Stomach (tissue), 9 donors: ENCODE results near the gene CCDC195. TPM values are rescaled to one million over a fixed set of nuclear protein-coding genes. Genes with fewer than 3 reads are reported as not detected.

Source experiments
- DNase-seq, 2 donors: peaks; one replicate each; pipeline versions ENCODE4 v3.0.0 to v3.0.0-alpha.2; 2013 to 2019
- H3K27ac ChIP-seq, 5 donors: fragments of 200-600 bp in 4 of 5; sonication (generic) in 4 of 5; one replicate each; pipeline ENCODE4 v1.5.1; 2013 to 2019; ENCODE audit warnings: mild to moderate bottlenecking in 1 of 5, moderate library complexity in 1 of 5
- H3K27me3 ChIP-seq, 3 donors: fragments of 200-600 bp; sonication (generic); one replicate each; pipeline ENCODE4 v1.5.1; 2017 to 2019; ENCODE audit warnings: mixed run types in 1 of 3
- H3K36me3 ChIP-seq, 4 donors: fragments of 200-600 bp; sonication (generic); 1 replicate in 3 of 4; 2 replicates in 1 of 4; pipeline ENCODE4 v1.5.1; 2016 to 2019
- H3K4me1 ChIP-seq, 4 donors: fragments of 200-600 bp; sonication (generic); one replicate each; pipeline ENCODE4 v1.5.1; 2016 to 2019
- H3K4me3 ChIP-seq, 4 donors: fragments of 200-600 bp; sonication (generic) in 3 of 4; one replicate each; pipeline ENCODE4 v1.5.1; 2016 to 2019; ENCODE audit warnings: mild to moderate bottlenecking in 1 of 4
- H3K9me3 ChIP-seq, 4 donors: fragments of 200-600 bp; sonication (generic); one replicate each; pipeline ENCODE4 v1.5.1; 2016 to 2019
- EP300 ChIP-seq: sonication (generic); formaldehyde crosslinking; IDR thresholded peaks from one replicate; pipeline ENCODE4 v1.6.1; 2017; ENCODE audit warnings: antibody characterized with exemption
- POLR2A ChIP-seq, 4 donors: fragments of 450-650 bp; IDR thresholded peaks; one replicate each; pipeline ENCODE4 v1.6.1; 2016; ENCODE audit warnings: antibody characterized with exemption in 4 of 4, control low read depth in 2 of 4, mild to moderate bottlenecking in 1 of 4, moderate library complexity in 1 of 4
- POLR2AphosphoS5 ChIP-seq, 3 donors: sonication (generic); formaldehyde crosslinking; IDR thresholded peaks; one replicate each; pipeline ENCODE4 v1.6.1; 2016; ENCODE audit warnings: antibody characterized with exemption in 3 of 3
- WGBS, 5 donors: extraction: QIAGEN DNeasy Blood & Tissue Kit in 3 of 5; methylation state at CpG; one replicate each; pipeline versions ENCODE4 v1.1.5 to v1.1.7; 2013 to 2018; 5-methylcytosine and 5-hydroxymethylcytosine counted together
- intact Hi-C: fragments of 100-400 bp; cut with DNase I; formaldehyde crosslinking; loops from one replicate; pipeline ENCODE4 v1.15.1; 2023; ENCODE audit warnings: low total_unique reads
- polyA plus RNA-seq, 3 donors: library from polyadenylated mRNA; stranded (reverse); fragments of 200-250 nt; gene quantifications; one replicate each; pipeline ENCODE4 v1.2.3, GENCODE V29; 2013
- total RNA-seq, 5 donors: library from RNA; depleted of rRNA; stranded (reverse); fragments of >200 nt; gene quantifications; one replicate each; pipeline versions ENCODE4 v1.1.0 to v1.2.3, GENCODE V29; 2014 to 2016
- TF ChIP-seq, protein P1 (sequence below), 7 experiments: fragments of 450-650 bp in 4 of 7; fragments of 200-600 bp in 3 of 7; sonication (generic) in 3 of 7; IDR thresholded peaks; one replicate each; pipeline ENCODE4 v1.5.1; 2016 to 2019; ENCODE audit warnings: antibody characterized with exemption in 7 of 7, control low read depth in 2 of 7, mild to moderate bottlenecking in 1 of 7
- donor health status: healthy with polysubstance abuse.
- donor health status: Bipolar disorder and iron deficiency.
- donor health status: healthy.

The CCDC195 gene
- total and polyA plus RNA-seq, 8 donors: not detected

DNA sequence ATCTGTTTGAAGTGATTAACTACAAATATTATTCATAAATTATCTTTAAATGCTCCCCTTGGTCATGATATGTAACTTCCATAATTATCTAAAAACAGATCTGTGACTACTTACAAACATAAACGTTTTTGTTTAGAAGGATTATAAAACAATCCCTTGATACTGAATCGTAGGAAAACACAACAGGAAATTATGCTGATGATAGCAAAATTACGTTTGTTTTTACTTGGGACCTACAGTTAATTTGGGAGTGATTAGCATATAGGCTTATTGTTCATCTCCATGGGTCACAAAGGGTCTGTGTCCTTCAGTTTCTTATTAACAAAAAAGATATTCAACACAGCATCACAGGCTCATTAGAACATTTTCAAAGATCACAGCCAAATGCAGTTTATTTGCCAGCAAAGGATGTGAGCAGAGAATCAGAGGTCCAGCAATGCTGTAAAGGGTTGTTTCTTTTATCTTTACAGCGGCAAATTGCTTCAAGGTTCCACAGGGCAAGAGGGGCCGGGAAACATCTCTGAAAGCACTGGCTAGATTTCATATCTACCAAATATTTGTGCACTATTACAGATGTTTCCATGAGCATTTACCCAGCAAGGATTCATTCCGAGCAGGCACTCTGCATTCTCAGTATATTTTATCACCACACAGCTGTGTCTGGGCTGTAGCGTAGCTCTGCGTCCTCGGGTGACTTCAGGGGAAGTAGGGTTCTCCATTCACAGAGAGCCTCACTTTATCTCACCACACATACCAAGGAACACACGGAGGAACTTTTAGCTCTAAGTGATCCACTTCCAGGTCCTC lies 4.1 kb downstream of the CCDC195 start:
- Histone ChIP-seq H3K9me3 (peaks cover 0 to 8% (median 0%) of the 10 kb centered on the region in 4 donors), H3K27ac (no peak overlapping the region), H3K4me1 (no peaks in the 10 kb centered on the region), H3K4me3 (no peak overlapping the region), H3K27me3 (no peaks in the 10 kb centered on the region), H3K36me3 (no peaks in the 10 kb centered on the region)
- TF ChIP-seq, protein P1, sequence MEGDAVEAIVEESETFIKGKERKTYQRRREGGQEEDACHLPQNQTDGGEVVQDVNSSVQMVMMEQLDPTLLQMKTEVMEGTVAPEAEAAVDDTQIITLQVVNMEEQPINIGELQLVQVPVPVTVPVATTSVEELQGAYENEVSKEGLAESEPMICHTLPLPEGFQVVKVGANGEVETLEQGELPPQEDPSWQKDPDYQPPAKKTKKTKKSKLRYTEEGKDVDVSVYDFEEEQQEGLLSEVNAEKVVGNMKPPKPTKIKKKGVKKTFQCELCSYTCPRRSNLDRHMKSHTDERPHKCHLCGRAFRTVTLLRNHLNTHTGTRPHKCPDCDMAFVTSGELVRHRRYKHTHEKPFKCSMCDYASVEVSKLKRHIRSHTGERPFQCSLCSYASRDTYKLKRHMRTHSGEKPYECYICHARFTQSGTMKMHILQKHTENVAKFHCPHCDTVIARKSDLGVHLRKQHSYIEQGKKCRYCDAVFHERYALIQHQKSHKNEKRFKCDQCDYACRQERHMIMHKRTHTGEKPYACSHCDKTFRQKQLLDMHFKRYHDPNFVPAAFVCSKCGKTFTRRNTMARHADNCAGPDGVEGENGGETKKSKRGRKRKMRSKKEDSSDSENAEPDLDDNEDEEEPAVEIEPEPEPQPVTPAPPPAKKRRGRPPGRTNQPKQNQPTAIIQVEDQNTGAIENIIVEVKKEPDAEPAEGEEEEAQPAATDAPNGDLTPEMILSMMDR (IDR thresholded peaks at IDR 0.05): no peak
- TF ChIP-seq POLR2AphosphoS5 (IDR thresholded peaks at IDR 0.05) (no peak), EP300 (no peak), POLR2A (IDR thresholded peaks at IDR 0.05) (no peak)
- intact Hi-C loops: no loop called here
- DNase-seq: peak in 1 of 2 donors; percentile 10
- WGBS, 5 donors: 40 to 51% (median 49%) methylated on average over 10 of the region's 10 CpGs

DNA sequence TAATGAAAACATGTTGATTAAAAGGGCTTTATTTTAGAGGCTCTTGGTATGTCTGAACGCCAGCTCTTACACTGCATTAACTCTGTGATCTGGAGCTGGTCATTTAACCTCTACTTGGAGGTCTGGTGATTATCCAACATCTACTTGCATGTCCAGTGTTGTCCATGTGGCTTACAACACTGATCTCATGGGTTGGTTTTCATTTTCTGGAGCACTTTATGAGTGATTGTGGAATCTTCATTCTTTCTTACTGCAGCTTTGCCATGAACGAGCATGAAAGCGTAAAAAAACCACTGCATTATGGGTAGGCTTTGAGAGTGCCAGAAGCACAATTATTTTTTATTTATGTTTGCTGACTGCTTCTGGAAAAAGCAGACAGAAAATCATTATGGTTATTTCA lies 4.8 kb downstream of the CCDC195 start:
- H3K9me3 ChIP-seq: peaks cover 0 to 8% (median 0%) of the 10 kb centered on the region in 4 donors
- H3K4me3 ChIP-seq: no peak overlapping the region
- no peaks in the 10 kb centered on the region for H3K4me1 ChIP-seq
- H3K36me3 ChIP-seq: no peaks in the 10 kb centered on the region
- H3K27me3 ChIP-seq: no peaks in the 10 kb centered on the region
- WGBS, 5 donors: 56 to 80% (median 72%) methylated on average over 3 of the region's 3 CpGs
- no peak overlapping the region for H3K27ac ChIP-seq
- TF ChIP-seq POLR2AphosphoS5 (IDR thresholded peaks at IDR 0.05) (no peak), EP300 (no peak), POLR2A (IDR thresholded peaks at IDR 0.05) (no peak)
- TF ChIP-seq, protein P1 (IDR thresholded peaks at IDR 0.05): no peak
- intact Hi-C loops: no loop called here
- DNase-seq: no peak

DNA sequence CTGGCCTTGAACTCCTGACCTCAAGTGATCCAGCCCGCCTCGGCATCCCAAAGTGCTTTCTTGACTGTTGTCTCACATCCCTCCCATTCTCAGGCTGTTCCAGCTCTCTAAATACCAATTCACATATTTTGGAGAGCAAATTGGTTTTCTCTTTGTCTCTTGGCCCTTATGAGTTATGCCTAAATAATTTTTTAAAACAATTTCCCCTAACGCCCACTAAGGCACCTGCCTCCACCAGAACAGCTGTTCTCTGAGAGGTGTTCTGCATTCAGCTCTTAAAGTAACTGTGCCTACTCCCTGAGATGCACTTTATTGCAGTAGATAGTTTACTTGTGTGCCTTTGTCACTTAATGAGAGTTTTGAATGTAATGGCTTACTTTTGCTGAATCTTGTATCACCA lies 6.9 kb downstream of the CCDC195 start:
- Histone ChIP-seq H3K4me1 (no peaks in the 10 kb centered on the region), H3K36me3 (no peaks in the 10 kb centered on the region), H3K4me3 (no peak overlapping the region), H3K27me3 (no peaks in the 10 kb centered on the region), H3K27ac (no peak overlapping the region), H3K9me3 (peaks cover 0 to 6% (median 0%) of the 10 kb centered on the region in 4 donors)
- intact Hi-C loops: no loop called here
- DNase-seq: no peak
- 71 to 85% (median 79%) methylated on average over 3 of the region's 3 CpGs for WGBS, 5 donors
- TF ChIP-seq EP300 (no peak), POLR2AphosphoS5 (IDR thresholded peaks at IDR 0.05) (no peak), POLR2A (IDR thresholded peaks at IDR 0.05) (no peak)
- TF ChIP-seq, protein P1 (IDR thresholded peaks at IDR 0.05): no peak

DNA sequence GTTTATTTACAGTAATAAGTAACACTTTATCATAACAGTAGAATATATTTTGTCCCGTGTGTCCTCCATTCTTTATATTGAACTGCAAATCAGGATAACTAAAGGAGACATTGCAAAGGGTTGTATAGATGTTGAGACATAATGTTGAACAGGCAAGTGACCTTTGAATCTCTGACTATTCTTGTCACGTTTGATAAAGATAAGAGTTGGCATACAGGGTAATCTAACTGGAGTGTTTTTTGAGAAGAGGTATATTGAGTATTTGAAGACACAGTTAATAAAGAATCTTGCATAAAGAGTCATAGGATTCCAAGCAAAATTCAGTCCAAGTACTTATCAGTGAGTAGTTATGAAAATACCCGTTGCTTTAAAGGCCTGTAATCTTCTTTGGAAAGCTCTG lies 21.7 kb downstream of the CCDC195 start:
- DNase-seq: no peak
- Histone ChIP-seq H3K27me3 (no peaks in the 10 kb centered on the region), H3K36me3 (no peaks in the 10 kb centered on the region), H3K9me3 (no peaks in the 10 kb centered on the region), H3K4me3 (no peak overlapping the region), H3K27ac (no peak overlapping the region), H3K4me1 (no peaks in the 10 kb centered on the region)
- intact Hi-C loops: no loop called here
- WGBS, 5 donors: 50 to 65% (median 57%) methylated on average over 3 of the region's 3 CpGs
- TF ChIP-seq POLR2AphosphoS5 (IDR thresholded peaks at IDR 0.05) (no peak), POLR2A (IDR thresholded peaks at IDR 0.05) (no peak), EP300 (no peak)
- TF ChIP-seq, protein P1 (IDR thresholded peaks at IDR 0.05): no peak
